Cardiac septum (tissue), 1 donor: ENCODE data around the gene LIN28B. TPM values are rescaled to one million over a fixed set of nuclear protein-coding genes. Genes with fewer than 3 reads are reported as not detected.
"Not testable (repeated sequence)": the region's sequence is repeated elsewhere in the genome, so short reads cannot be mapped to it uniquely, and the experiment has no call there.

ENCODE experiments used
- DNase-seq: peaks from one replicate; pipeline ENCODE4 v3.0.0-alpha.2; 2020; ENCODE audit warnings: low spot score
- intact Hi-C: fragments of 100-400 bp; cut with DNase I; formaldehyde crosslinking; loops from one replicate; pipeline ENCODE4 v1.14.0; 2022
- total RNA-seq: library from RNA; stranded (reverse); fragmentation: NEBNext Ultra II Directional; extraction: Animal tissue kit (Norgen Biotek cat#: 25700); gene quantifications from one replicate; pipeline ENCODE4 v1.2.1, GENCODE V29; 2021
- donor health status: DM: no; HTN: no; CAD: no.

LIN28B gene
- total RNA-seq, 1 donor from 2014 or later: not detected

DNA sequence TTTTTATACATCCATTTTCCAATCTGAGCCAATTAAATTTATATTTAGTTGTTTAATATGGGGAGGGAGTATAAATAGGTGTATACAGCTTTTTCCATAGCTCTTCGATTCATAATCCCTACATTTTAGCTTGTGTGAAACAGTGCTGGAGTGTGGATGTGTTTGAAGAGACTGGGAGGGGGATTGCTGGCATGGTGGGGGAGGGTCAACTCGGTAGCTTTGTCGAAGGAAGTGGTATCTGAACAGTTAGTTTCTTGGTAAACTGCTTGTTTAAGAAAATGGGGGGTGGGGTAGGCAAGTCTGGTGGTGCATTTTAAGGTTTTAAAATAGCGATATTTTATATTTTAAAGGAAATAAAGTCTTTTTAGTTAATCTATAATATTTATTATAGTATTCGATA is 1.4 kb upstream of the LIN28B start:
- intact Hi-C loops: no loop called here
- no peak for DNase-seq

DNA sequence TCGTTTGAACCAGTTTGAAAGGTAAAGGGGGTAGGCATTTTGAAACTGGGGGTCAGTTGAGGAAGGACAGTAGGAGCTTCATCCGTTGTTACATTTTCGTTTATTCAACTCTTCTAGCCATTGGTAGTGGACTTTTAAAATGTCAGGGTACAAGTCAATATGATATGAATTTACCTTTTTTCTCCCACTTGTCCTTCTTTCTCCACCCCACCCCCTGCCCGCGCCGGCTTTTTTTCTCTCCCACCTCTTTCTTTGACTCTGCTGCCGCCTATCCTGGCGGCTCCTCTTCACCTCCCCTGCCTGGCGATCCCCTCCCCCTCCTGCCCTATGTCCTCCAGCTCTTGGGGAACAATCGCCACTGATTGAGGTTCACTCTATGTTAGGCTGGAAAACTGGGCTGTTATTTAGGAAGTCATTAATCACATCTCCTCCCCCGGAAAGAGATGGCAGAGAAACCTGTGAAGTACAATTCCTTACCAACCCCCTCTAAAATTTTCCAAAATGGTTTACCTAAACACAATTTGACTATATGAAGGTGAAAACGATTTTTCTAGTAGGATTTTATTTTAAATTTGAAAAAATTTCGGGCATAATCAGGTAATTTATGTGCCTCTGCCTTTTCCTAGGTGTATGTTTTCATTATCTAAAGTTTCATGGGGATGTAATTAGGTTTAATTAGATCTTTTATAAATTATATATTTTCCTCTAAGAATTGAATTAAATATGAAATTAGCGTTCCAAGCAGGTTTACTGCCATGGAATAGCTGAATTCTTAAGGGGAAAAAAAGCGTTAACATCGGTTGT is 778 bp upstream of the LIN28B start:
- intact Hi-C loops: no loop called here
- no peak for DNase-seq

DNA sequence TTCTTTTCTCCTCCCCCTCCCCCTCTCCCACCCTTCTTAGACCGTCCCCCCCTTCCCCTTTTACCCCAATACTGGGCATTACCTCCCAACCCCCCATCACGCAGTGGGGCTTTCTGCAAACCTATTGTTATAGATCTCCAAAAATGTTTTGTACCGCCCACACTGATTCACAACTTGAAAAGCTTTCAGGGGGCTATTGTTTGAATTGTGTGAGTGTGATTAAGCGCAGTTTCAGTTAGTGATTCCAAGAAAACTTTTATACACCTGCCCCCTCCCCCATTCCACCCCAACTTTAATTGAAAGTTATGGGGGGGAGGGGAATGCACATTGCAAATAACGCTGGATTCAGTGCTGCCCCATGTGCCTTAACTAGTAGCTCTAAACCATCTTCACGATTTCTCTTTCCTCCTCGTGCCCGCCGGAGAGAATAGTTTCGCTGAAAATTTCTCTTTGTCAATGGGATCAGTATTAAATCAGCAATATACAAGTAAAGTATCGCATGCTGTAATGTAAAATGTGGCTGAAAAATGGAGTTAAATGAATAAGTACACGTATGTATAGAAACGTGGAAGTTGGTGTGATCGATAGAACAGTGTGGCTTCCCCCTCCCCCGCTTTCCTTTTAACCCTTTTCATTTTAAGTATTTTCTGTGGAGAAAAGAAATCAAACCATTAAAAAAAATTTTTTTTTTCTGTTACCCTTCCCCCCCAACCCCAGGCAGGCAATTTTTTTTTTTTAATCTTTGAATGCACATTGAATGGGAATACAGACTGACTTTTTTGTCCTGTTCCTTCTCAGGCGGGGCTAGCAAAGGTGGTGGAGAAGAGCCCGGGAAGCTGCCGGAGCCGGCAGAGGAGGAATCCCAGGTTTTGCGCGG is 632 bp downstream of the LIN28B start:
- DNase-seq: no peak
- intact Hi-C loops: no loop called here

DNA sequence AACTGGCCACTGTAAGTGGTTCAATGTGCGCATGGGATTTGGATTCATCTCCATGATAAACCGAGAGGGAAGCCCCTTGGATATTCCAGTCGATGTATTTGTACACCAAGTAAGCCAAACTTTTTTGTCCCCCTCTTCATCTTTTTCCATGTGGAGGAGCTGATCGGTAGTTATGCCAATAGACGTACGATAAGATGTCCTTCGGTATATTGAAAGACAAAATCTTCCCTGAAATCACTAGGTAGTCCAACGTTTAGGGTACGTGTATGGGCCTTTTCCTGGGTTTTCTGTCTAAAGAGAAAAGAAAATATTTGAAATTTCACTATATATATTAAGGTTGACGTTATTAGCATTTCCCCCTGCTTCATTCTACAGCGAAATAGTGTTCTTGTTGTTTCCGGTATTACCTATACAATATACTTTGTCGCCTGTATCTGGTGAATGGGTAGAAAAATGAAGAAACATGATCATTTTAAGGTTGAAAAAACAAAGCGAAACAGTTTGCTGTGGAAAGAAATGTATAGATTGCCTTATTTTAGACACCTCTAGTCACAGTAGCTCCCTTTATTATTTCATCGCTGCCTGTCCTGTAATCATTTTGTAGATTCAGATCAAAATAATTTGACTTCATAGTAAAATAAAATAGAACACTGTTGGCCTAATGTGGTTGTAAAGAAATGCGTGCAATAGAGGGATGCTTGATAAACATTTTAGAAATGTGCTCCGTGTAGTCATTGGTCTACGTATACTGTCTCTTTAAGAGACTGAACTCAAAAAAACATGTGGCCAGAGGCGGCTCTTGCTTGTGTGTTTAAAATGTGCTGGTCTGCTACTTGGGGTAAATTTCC is 1.5 kb downstream of the LIN28B start:
- intact Hi-C loops: no loop called here

DNA sequence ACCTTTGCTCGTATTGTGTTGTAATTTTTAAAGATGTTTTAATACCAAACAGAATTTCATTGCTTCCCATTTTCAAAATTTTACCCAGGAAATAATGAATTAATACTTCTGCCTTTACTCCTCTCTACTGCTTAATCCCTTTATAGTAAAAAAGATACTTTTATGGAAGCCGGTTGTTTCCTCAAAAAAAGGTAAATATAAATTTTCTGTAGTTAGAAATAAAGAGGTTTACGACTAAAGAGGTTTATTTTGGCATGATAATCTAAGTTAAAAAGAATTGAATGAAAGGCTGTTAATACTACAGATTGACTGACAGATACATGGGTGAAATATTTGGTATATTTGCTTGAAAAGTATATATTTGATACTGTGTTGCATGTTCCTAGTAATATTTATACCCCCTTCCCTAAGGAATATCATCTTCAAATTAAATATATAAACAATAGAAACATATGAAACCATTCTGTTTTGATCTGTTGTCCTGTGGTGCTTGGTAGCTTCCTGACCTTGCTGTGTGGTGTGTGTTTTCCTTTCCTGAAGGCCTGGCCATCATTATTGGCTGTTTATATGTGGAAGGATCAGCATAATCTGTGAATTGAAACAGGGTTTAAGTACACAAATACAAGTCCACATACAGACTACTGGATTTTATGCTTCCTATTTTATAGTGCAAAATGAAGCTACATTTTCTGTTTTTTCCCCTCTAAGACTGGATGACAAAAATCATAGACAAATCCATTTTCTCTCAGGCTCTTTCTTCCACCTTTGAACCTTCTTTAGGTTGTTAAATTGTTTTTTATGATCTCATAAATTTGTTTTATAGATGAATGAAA is 2.3 kb downstream of the LIN28B start:
- intact Hi-C loops: no loop called here
- no peak for DNase-seq

More for the DNA sequence above, 1.5 kb downstream of the LIN28B start:
- DNase-seq: no peak

GRCh38 chr6:104969108-104969507 is 12.2 kb downstream of the LIN28B start:
- DNase-seq: no peak
- intact Hi-C loops: no loop called here

DNA sequence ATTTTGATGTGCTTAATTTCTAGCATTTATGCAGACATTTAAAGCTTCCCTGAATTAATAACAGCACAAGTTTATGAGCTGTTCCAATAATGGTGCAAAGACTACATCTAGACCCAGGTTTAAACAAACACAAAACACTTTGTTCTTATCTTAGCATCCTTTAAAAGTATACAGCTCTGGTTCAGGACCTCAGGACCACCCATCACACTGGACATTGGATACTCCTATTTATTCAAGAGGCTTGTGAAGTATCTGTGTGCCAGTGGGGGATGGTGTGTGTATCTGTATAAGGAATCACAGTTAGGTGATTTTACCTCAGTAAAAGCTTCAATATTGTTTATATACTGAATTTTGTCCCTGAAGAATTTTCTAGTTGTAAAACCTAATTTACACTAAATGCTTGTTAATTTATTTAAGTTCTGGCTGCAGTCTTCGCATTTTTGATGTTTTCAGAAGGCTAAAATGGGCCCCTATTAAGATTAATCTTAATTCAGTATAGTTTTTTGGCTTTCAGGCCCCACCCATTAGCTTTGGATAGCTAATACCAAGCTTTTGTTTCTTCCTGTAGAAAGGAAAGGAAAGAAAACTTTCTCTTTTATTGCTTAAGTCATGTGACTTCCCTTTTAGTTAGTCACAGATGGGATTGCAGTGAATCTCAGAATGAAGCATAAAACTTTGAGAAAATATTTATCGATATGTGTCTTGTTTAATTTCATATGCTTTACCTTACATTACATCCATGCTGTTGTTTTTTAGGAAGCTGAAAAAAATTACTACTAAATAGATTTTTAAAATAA is 13.1 kb downstream of the LIN28B start:
- intact Hi-C loops: no loop called here

GRCh38 chr6:104973404-104973803 is 16.5 kb downstream of the LIN28B start:
- intact Hi-C loops: no loop called here
- DNase-seq: no peak

More for the DNA sequence above, 13.1 kb downstream of the LIN28B start:
- no peak for DNase-seq

DNA sequence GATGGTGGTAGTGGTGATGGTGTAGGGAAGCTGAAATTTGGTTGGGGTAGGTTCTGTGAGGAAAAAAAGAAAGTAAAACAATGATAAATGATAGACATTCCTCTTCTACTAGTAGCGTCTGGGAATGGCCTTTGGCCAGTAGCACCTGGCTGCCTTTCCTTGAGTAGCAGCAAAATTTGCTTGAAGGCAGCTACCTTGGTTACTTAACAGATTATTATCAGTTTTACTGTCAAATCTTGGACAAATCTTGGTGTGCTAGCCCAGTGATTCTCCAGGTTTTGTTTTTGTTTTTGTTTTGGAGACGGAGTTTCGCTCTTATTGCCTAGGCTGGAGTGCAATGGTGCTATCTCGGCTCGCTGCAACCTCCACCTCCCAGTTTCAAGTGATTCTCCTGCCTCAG is 26.4 kb downstream of the LIN28B start:
- intact Hi-C loops: no loop called here
- no peak for DNase-seq

DNA sequence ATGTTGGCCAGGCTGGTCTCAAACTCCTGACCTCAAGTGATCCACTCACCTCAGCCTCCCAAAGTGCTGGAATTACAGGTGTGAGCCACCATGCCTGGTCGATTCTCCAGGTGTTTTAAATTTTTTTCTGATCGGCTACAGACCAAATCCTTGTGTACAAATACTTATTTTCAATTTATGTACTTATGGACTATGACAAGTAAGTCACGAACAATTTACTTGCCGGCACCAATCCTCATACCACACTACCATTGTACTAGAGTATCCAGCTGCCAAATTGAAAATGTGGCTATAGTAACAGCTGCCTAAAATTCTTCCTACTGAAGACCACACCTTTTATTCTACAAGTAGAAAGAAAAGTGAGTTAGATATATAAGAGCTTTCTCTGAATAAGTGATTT is 26.9 kb downstream of the LIN28B start:
- DNase-seq: no peak
- intact Hi-C loops: no loop called here

DNA sequence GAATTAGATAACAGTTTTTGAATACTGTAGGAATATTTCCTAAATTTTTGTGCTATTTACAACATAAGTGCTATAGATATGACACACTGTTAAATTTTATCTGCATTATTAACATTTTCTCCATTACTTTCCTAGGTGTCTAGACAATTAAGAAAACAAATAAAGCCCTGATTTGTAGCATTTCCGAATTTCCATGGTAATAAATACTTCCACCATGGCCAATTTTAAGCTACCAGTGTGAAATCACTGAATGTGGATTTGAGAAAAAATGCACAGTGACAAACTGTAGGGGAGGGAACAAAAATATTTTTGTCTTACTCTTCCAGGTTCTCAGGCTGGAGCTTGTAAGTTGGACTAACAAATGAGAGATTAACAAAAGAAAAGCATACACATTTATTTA is 27.9 kb downstream of the LIN28B start:
- intact Hi-C loops: no loop called here
- DNase-seq: no peak

DNA sequence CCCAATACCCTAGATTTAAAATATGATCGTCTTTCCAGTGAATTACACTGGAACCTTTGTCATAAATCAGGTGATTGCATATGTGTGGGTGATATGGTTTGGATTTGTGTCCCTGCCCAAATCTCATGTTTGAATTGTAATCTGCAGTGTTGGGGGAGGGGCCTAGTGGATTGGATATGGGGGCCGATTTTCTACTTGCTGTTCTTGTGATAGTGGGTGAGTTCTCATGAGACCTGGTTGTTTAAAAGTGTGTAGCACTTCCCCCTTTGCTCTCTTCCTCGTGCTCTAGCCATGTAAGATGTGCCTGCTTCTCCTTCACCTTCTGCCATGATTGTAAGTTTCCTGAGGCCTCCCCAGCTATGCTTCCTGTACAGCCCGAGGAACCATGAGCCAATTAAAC is 29.0 kb downstream of the LIN28B start:
- DNase-seq, intact Hi-C loops: not testable (repeated sequence)

- intact Hi-C loops: no loop called here
- no peak for DNase-seq
Observed at GRCh38 chr6:104986625-104987024, 29.7 kb downstream of the LIN28B start.

GRCh38 chr6:104987218-104987617 is 30.3 kb downstream of the LIN28B start:
- intact Hi-C loops: no loop called here
- no peak for DNase-seq

- DNase-seq: no peak
- intact Hi-C loops: no loop called here
Observed at GRCh38 chr6:104990085-104990484, 33.2 kb downstream of the LIN28B start.

GRCh38 chr6:104991062-104991461 is 34.2 kb downstream of the LIN28B start:
- DNase-seq, intact Hi-C loops: not testable (repeated sequence)

- DNase-seq, intact Hi-C loops: not testable (repeated sequence)
Observed at GRCh38 chr6:104993576-104993975, 36.7 kb downstream of the LIN28B start.

- DNase-seq: no peak
- intact Hi-C loops: no loop called here
Observed at GRCh38 chr6:104995989-104996617, 39.2 kb downstream of the LIN28B start.
